Endothelial cell of umbilical vein (primary cell): ENCODE data around the gene DBX1.

ENCODE experiments used
- EZH2 ChIP-seq: IDR thresholded peaks from 2 replicates; pipeline ENCODE4 v1.6.1; 2012; ENCODE audit warnings: borderline replicate concordance, low read depth, mild to moderate bottlenecking, moderate library complexity, low read length, inconsistent platforms; ENCODE audit not compliant: severe bottlenecking
- FOS ChIP-seq: IDR thresholded peaks from 2 replicates; pipeline ENCODE4 v1.6.1; 2011; ENCODE audit warnings: mild to moderate bottlenecking, low read length, moderate library complexity, borderline replicate concordance; ENCODE audit not compliant: insufficient read depth
- GATA2 ChIP-seq: IDR thresholded peaks from 2 replicates; pipeline ENCODE4 v1.7.0; 2011; ENCODE audit warnings: low read depth, mild to moderate bottlenecking, moderate library complexity, mixed read lengths, low read length; ENCODE audit not compliant: insufficient read length, insufficient read depth
- JUN ChIP-seq: IDR thresholded peaks from 2 replicates; pipeline ENCODE4 v1.6.1; 2011; ENCODE audit warnings: borderline replicate concordance, low read depth; ENCODE audit not compliant: insufficient read length, insufficient read depth
- MYC ChIP-seq: IDR thresholded peaks from one replicate; pipeline ENCODE4 v1.6.1; 2011; ENCODE audit warnings: mild to moderate bottlenecking, low read depth, low read length
- POLR2A ChIP-seq: IDR thresholded peaks from 2 replicates; pipeline ENCODE4 v1.6.1; 2012; ENCODE audit warnings: low read depth, mild to moderate bottlenecking, control low read depth, low read length
- POLR2AphosphoS5 ChIP-seq: IDR thresholded peaks from 2 replicates; pipeline ENCODE4 v1.6.1; 2012; ENCODE audit warnings: low read depth, mild to moderate bottlenecking, control low read depth, low read length, moderate library complexity; ENCODE audit not compliant: insufficient read depth
- TF ChIP-seq, protein P1 (sequence below), 2 donors: IDR thresholded peaks; 1 replicate in 1 of 2; 2 replicates in 1 of 2; pipeline ENCODE4 v1.5.1; 2011; ENCODE audit warnings: low read length in 2 of 2, mild to moderate bottlenecking in 2 of 2, moderate library complexity in 2 of 2, control low read depth in 1 of 2, inconsistent platforms in 1 of 2, low read depth in 1 of 2; ENCODE audit not compliant: insufficient read depth in 1 of 2; ENCODE audit errors: extremely low read depth in 1 of 2
- TF ChIP-seq, protein P2 (sequence below): IDR thresholded peaks from 2 replicates; pipeline ENCODE4 v1.6.1; 2011; ENCODE audit not compliant: insufficient read depth, insufficient read length

DNA sequence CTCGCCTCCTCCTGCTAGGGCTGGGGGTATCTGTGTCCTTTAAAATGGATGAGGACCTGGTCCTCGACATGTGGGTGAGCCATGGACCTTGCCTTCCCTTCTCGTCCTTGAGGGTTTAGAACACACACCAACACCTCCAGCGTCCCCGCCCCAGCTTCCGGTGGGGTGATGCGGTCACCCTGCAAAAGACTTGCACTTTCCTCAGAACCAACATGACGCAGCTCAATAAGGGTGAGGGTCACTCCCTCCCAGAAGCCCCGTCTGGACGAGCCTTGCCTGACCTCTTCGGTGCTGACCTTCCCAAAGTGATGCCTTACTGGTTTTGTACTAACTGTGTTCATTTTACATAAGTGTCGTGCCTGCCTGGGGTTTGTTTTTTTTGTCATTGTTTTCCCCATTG lies 41.0 kb downstream of the DBX1 start:
- TF ChIP-seq, protein P1, sequence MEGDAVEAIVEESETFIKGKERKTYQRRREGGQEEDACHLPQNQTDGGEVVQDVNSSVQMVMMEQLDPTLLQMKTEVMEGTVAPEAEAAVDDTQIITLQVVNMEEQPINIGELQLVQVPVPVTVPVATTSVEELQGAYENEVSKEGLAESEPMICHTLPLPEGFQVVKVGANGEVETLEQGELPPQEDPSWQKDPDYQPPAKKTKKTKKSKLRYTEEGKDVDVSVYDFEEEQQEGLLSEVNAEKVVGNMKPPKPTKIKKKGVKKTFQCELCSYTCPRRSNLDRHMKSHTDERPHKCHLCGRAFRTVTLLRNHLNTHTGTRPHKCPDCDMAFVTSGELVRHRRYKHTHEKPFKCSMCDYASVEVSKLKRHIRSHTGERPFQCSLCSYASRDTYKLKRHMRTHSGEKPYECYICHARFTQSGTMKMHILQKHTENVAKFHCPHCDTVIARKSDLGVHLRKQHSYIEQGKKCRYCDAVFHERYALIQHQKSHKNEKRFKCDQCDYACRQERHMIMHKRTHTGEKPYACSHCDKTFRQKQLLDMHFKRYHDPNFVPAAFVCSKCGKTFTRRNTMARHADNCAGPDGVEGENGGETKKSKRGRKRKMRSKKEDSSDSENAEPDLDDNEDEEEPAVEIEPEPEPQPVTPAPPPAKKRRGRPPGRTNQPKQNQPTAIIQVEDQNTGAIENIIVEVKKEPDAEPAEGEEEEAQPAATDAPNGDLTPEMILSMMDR (IDR thresholded peaks at IDR 0.05; ENCODE audit: extremely low read depth in 1 of 2, insufficient read depth in 1 of 2, low read depth in 1 of 2, low read length in 2 of 2): no peak
- TF ChIP-seq POLR2AphosphoS5 (no peak), POLR2A (no peak), FOS (no peak), JUN (no peak), EZH2 (no peak), GATA2 (no peak), MYC (no peak)
- TF ChIP-seq, protein P2, sequence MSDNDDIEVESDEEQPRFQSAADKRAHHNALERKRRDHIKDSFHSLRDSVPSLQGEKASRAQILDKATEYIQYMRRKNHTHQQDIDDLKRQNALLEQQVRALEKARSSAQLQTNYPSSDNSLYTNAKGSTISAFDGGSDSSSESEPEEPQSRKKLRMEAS: no peak
